Right lobe of liver (tissue), 4 donors: ENCODE measurements around the gene S100A12.

ENCODE experiments used
- POLR2A ChIP-seq: fragments of 450-650 bp; IDR thresholded peaks from one replicate; pipeline ENCODE4 v1.6.1; 2017; ENCODE audit warnings: antibody characterized with exemption, mild to moderate bottlenecking
- TF ChIP-seq, protein P1 (sequence below), 4 donors: fragments of 200-600 bp in 3 of 4; fragments of 450-650 bp in 1 of 4; IDR thresholded peaks; one replicate each; pipeline versions ENCODE4 v1.5.1 to v1.8.0; 2016 to 2022; ENCODE audit warnings: antibody characterized with exemption in 4 of 4, mild to moderate bottlenecking in 2 of 4
- donor health status: DM: no; HTN: no; CAD: no.
- donor health status: DM: no; HTN: no; CAD: no.
- donor health status: DM: no; HTN: yes; CAD: no.

- TF ChIP-seq, protein P1, sequence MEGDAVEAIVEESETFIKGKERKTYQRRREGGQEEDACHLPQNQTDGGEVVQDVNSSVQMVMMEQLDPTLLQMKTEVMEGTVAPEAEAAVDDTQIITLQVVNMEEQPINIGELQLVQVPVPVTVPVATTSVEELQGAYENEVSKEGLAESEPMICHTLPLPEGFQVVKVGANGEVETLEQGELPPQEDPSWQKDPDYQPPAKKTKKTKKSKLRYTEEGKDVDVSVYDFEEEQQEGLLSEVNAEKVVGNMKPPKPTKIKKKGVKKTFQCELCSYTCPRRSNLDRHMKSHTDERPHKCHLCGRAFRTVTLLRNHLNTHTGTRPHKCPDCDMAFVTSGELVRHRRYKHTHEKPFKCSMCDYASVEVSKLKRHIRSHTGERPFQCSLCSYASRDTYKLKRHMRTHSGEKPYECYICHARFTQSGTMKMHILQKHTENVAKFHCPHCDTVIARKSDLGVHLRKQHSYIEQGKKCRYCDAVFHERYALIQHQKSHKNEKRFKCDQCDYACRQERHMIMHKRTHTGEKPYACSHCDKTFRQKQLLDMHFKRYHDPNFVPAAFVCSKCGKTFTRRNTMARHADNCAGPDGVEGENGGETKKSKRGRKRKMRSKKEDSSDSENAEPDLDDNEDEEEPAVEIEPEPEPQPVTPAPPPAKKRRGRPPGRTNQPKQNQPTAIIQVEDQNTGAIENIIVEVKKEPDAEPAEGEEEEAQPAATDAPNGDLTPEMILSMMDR (IDR thresholded peaks at IDR 0.05): no peak
- no peak for TF ChIP-seq POLR2A
Observed at GRCh38 chr1:153345187-153346076, 30.0 kb downstream of the S100A12 start.
